Esophagus squamous epithelium (tissue), 4 donors: ENCODE results near the gene DEXI.

Experiments used
- POLR2A ChIP-seq, 4 donors: fragments of 450-650 bp; IDR thresholded peaks; one replicate each; pipeline ENCODE4 v1.6.1; 2017; ENCODE audit warnings: antibody characterized with exemption in 4 of 4, mild to moderate bottlenecking in 4 of 4, moderate library complexity in 3 of 4
- TF ChIP-seq, protein P1 (sequence below), 6 experiments: fragments of 450-650 bp in 4 of 6; fragments of 200-600 bp in 2 of 6; sonication (generic) in 2 of 6; IDR thresholded peaks; one replicate each; pipeline ENCODE4 v1.5.1; 2016 to 2019; ENCODE audit warnings: antibody characterized with exemption in 6 of 6, mild to moderate bottlenecking in 4 of 6, moderate library complexity in 4 of 6

DNA sequence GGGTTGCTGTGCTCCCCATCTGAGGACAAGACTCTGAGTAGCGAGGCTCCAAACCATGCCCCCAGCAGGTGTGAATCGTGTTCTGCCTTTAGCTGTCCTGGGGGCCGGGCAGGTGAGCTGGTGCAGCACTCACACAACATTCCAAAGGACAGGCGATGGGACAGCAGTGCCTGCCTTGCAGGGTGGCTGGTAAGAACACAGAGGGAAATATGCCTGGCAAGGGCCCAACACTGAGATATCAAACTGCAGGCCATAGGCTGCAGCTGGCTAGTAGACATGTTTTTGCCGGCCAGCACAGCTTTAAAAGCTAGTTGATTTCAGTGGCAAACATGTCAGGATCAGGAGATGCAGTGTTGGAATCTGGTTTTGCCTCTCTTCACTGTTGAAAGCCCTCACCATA, 25.7 kb upstream of the DEXI start:
- TF ChIP-seq POLR2A (IDR thresholded peaks at IDR 0.05): no peak
- TF ChIP-seq, protein P1, sequence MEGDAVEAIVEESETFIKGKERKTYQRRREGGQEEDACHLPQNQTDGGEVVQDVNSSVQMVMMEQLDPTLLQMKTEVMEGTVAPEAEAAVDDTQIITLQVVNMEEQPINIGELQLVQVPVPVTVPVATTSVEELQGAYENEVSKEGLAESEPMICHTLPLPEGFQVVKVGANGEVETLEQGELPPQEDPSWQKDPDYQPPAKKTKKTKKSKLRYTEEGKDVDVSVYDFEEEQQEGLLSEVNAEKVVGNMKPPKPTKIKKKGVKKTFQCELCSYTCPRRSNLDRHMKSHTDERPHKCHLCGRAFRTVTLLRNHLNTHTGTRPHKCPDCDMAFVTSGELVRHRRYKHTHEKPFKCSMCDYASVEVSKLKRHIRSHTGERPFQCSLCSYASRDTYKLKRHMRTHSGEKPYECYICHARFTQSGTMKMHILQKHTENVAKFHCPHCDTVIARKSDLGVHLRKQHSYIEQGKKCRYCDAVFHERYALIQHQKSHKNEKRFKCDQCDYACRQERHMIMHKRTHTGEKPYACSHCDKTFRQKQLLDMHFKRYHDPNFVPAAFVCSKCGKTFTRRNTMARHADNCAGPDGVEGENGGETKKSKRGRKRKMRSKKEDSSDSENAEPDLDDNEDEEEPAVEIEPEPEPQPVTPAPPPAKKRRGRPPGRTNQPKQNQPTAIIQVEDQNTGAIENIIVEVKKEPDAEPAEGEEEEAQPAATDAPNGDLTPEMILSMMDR (IDR thresholded peaks at IDR 0.05): no peak
